Medulla oblongata (tissue), 1 donor: ENCODE data around the gene CD38.

Source experiments
- DNase-seq: peaks from one replicate; pipeline ENCODE4 v3.0.0-alpha.2; 2015; ENCODE audit errors: extremely low spot score

Gene CD38

DNA sequence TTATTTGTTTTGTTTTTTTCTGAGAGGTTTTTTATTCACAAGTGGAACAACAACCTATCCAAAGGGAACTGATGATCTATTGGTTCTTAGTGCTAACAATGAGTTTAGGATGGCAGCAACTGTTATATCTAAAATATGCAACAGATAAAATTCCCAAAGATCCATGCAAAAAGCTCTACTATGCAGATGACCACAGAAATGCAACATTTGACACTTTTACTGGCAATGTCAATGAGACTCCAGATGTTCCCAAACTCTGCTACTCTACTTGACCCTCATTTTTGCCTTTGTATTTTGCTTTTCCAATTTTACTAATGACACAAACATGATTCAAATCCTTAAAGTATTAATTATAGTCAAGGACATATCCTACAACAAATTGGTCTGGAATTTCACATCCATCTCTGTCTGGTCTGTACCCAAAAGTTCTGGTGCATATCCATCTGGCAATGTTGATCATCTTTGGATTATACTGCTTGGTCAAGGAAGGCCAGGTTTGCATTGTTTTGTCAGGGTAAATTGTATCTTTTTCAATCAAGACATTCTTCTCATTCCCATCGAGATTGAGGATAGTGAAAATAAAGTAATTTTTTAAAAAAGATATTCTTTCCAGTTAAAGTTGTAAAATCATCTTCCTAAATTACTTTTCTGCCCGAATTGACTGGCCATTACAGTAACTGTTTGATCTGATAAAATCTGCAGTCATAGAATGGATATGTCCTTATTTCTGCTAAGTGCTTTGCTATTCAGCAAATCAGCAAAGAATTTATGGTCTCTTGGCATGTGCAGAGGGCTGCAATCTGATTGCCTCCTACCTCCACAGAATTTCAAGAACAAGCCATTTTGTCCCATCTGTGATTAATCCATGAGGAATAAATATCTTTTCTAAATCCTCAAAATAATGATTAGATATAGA lies 86.8 kb downstream of the CD38 start:
- no peak for DNase-seq

DNA sequence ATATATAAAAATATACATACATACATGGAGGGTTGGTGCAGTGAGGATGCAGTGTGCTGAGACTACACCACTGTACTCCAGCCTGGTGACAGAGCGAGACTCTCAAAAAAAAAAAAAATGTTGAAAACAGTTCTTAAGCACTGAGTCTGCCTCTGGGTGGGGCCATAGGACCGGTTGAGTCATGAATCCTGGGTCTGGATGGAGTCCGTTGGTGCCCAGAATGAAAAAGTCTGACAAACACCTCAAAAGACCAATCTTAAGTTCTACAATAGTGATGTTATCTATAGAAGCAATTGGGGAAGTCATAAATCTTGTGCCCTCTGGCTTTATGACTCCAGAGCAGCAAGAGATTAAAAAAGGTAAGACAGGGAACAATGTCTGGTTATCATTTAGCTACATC lies 90.0 kb downstream of the CD38 start:
- DNase-seq, result no peak

DNA sequence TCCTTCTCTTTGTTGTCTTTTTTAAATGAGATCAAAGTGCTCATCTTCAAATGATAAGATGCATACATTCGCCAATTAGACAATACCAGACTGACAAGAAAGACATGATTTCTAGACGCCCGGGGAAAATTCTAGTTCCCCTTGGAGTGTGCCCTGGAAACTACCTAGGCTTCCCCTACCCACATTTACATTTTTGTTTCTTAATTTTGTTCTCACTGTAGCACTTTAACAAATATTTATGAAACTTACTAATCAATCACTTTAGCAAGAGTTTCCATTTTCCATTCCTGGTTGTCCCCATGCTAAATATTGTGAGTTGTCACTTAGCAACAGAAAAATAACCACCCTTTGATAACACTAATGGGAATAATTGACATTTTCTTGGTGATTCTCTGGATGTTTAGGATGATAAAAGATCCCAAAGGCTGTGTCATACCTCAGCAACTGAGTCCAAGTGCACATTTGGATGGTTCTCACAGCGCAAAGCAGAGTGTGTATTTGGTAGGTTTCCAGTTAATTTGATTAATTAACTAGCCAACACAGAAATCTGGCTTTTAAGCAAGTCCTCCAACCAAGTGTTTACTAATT lies 90.8 kb downstream of the CD38 start:
- no peak for DNase-seq

DNA sequence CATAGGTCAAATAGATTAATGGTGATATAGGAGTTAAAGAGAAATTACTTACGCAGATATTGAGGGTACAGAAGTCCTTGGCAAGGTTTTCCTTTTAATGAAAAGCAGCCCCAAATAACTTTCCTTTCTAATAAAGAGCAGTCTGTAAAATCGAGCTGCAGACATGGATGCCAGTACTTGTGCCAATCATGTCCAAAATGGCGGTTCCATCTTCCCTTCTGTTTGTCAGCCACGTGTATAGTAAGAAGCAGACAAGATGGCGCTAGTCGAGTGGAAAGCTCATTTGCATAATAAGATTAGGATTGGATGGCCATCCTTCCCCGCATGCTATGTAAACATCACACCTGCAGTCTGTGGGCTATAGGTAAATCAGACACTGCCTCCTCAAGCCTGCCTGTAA lies 92.0 kb downstream of the CD38 start:
- DNase-seq, result no peak

DNA sequence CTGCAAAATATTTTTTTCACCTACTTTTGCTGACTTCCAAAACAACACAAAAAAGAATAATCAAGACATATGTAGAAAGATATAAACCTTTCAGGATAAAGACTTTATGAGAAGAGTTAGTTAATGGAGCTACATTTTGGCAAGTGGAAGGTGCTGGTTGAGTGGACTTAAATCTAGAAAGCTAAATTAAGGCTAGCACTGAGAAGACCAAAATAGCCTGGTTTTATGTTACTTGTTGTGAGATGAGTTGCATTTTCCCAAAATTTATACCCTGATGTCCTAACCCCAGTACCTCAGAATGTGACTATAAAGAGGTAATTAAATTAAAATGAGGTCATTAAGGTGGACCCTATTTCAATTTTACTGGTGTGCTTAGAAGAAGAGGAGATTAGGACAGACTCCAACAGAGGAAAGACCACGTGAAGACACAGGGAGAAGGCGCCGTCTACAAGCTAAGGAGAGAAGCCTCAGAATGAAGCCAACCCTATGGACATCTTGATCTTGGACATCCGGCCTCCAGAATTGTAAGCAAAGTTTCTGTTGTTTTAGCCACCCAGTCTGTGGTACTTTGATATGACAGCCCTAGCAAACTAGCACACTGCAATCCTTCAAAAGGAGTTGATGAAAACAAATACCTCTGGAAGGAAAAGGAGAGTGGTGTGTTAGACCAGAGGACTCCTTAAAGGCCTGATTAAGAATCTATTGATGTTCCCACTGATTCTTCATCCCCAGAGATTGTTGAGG lies 93.0 kb downstream of the CD38 start:
- no peak for DNase-seq

DNA sequence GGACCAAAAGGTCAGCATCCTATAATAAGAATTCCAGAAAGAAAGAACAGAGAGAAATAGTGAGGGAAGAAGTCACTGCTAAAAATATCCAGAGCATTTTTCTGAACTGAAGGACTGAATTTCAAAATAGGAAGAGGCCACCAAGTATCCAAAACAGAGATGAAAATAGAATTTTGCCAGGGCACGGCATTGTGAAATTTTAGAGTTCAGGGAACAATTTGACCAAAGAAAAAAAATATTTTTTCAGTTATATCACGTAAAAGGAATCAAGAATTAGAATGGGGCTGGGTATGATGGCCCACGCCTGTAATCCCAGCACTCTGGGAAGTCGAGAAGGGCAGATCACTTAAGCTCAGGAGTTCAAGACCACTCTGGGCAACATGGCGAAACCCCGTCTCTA lies 95.0 kb downstream of the CD38 start:
- DNase-seq, result no peak

DNA sequence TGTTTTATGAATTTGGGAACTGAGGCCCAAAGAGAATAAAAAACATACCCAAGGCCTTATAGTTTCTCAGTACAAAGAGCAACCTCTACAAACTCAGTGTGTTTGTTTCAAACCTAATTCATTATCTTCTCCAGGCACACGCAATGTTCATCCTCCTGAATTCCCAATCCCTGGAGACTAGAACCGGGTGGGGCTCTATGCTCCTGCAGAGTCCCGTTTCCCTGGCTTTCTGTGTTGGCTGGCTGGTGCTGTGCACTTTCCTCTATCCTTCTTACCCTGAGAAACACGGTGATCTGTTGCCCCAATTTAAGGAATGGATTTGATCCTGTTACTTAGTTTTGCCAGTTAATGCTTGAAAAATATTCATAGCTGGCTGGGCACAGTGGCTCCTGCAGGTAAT lies 96.5 kb downstream of the CD38 start:
- no peak for DNase-seq

DNA sequence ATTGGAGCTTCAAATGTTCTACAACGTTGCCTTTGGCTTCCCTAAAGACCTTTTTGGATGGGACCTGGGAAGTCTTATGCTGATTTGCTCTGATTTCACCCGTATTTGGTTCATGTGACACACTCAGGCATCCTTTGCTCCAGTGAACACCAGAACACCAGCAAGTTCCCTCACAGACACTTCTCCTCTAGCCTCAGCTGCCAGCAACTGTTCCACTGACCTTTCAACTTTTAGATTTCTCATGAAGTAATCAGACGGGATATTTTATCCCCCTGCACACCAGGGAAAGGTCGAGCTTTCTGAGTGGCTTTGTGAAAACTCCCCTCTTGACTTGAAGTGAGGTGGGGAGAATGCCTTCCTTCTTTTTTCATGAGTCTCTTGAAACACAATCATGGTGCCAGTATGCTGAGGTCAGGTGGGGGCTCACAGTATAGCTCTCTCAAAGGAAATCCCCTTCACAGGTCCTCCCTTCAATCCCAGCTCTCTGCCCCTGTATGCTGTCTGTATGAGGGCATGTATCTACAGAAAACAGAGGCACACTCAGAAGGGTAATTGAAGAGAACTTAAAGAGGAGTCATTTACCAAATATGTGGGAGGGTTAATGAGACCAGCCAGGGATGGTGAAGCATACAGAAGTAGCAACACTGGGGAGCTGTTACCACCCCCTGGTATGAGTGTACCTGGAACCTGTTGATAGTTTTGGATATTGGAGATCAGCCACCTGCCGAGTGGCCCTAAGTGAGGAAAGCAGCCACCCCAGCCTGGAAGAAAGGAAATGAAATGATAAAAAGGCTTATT lies 97.7 kb downstream of the CD38 start:
- no peak for DNase-seq

DNA sequence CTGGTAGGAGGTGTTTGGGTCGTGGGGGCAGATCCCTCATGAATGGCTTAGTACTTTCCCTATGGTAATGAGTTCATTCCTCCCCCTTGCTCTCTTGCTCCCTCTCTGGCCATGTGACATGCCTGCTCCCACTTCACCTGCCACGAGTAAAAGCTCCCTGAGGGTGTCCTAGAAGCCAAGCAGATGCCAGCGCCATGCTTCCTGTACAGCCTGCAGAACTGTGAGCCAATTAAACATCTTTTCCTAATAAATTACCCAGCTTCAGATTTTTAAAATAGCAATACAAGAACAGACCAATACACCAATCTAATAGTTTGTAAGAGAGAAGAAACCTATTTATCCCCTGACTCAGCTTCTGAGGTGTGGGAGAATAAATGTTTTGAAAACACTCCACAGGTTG lies 99.9 kb downstream of the CD38 start:
- no peak for DNase-seq

DNA sequence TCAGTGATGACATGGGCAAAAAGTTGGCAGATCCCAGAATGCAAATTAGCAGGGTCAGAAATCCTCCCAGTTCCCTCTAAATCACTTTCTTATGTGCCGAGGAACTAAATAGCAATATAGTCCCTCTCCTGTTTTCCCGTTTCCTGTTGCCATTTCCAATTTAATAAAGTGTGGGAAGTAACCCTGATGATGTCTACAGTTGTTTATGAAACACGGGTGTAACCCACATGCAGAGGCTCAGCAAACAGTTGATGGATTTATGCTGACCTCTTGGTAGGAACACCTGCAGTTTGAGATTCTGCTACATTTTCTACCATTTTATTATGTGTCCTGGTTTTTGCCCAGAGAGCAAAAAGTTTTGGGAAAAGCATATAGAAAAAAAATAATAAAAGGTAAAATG lies 103.7 kb downstream of the CD38 start:
- no peak for DNase-seq

DNA sequence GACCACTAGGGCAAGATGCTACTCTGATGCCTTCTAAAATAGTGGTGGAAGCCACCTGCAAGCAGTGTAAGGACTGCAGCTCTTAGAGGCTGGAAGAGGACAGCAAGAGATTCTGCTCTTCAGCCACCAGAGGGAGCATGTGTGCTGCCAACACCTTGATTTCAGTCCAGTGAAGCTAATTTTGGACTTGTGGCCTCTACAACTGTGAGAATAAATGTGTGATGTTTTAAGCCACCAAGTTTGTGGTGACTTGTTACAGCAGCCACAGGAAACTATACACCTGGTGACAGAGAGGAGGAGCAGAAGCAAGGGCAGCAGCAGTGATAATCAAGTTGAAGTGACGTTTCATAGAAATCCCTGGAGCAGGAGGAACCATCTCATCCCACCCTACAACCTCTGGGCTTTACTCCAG lies 104.6 kb downstream of the CD38 start:
- peak; percentile 83 for DNase-seq

DNA sequence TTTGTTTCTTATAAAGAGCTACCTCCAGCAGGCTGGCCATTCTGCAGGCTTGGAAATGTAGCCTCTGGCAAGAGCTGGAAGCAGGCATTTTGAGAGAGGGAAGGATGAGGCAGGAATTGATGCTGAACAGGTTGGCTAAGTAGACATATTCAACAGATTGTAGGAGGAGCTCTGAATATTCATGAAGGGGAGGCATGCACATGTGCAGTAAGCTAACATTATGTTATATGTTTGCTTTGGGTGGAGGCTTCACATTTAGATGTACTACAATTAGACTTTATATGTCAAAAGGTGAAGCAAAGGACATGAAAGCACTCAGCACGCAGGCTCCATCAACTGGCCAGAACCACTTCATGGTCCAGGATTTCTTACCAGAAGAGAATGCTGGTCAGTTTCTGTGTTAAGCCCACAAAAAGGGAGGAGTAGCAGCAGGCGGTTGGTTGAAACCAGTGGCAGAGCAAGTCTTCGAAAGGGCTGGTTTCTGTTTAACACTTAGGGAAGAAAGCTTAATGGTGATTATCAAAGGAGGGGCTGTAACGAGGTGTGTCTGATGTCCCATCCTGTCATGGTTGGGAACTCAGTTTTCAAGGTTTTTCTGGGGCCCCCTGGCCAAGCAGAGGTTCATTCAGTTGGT lies 105.6 kb downstream of the CD38 start:
- no peak for DNase-seq

DNA sequence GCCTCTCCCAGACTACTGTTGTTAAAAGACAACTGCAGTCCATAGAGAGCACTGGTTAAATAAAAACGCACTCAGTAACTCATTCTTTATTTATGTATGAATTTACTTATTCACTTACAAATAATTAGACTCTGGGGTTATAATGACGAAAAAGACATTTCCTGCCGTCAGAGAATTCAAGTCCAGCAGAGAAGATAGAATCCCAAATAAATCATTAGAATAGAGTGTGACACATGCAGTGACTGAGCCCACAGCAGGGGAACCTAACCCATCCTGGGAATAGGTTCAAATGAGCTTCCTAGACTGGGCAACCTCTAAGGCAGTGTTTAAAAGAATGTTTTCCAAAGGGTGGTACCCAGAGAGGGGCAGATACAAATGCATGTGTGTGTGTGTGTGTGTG lies 106.5 kb downstream of the CD38 start:
- peak; percentile 16 for DNase-seq

DNA sequence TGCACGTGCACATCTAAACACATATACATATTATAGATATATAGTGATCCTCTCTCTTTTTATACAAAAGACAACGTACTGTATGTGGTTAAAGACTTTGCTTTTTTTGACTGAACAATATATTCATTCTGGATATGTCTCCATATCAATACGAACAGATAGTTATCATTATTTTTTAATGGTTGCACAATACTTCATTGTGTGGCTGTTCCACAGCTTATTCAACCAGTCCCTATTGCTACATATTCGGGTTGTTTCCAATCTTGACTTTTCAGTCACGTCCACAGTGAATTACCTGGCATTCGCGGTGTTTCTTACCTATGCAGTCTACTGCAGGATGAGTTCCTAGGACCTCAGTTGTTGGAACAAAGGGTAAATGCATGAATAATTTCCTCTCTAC lies 107.3 kb downstream of the CD38 start:
- DNase-seq, result no peak

DNA sequence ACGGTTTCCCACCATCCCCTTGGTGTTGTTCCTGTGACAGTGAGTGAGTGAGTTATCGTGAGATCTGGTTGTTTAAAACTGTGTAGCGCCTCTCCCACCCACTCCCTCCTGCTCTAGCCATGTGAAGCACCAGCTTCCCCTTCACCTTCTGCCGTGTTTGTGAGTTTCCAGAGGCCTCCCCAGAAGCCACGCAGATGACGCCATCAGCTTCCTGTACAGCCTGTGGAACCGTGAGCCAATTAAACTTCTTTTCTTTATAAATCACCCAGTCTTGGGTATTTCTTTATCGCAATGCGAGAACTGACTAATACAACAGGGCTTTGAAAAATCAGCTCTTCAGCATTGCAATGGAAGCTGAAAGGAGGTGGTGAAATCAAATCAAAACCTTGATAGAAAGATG lies 110.4 kb downstream of the CD38 start:
- DNase-seq, result no peak

DNA sequence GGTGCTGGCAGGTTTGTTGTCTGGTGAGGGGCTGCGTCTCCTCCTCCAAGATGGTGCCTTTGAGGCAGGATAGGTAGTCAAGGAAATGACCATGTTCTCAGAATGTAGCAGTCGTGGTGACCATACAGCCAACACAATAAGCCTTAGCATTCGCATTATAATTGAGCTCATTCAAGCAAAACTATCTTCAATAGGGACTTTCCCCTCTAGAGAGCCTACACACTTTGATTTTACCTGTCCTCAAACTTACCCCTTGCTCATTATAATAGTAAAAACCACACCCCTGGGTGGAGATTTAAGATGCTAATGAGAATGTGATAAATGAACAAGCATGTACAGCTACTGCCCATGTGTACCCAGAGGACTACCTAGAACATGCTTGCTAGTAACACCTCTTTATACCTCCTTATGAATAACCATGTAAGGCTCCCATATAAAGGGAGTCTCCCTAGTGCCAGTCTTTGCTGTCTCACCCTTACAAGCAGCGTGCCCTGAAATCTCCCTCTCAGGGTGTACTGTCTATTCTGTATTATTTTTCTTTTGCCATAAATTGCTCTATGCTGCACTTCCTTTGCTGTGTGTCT lies 112.2 kb downstream of the CD38 start:
- no peak for DNase-seq

DNA sequence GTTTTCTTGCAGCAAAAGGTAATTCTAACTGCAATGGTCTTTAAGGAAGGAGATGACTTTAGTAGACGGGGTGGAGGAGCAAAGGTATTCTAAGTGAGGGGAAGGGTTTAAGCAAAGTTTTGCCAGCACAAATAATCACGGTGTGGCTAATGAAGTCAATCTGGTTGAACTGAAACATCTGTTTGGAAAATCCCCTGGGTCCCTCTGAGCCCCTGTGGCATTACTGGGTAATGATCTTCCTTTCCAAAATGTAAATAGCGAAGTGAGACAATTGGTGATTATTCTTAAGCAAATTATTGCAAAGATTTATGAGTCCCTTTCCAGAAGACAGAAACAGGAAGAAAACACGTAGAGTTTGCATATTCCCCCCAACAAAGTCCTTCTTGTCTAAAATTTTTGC lies 113.2 kb downstream of the CD38 start:
- no peak for DNase-seq

DNA sequence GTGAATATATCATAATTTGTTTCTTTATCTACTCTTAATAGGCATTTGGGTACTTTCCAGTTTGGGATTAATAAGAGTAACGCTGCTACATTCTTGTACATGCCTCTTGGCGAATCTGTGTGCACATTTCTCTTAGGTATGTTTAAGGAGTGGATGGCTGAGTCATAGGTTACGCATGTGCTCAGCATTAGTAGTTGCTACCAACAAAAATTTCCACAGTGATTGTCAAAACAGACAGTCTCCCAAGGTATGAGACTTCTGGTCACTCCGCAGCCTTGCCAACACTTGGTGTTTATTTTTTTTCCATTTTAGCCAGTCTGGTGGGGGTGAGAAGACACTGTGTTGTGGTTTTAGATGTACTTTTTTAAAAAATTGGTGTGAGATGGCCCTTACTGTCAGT lies 115.8 kb downstream of the CD38 start:
- DNase-seq, result no peak

DNA sequence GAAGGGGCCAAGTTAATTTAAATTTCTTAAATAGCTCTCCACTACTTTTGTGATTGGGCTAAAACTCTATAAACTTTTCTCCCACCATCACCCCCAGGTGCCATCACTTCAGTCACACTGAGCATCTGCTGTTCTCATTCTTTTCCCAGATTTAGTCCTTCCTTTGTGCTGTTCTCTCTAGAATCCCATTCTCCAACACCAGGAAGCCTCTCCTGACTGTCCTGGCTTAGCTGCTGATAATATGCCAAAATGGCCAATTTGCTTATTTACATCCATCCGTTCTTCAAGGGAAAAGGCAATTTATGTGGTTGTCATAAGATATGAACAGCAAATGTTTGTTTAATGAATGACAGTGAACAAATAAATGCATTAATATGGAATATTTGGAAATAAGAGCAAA lies 116.3 kb downstream of the CD38 start:
- DNase-seq, result no peak

DNA sequence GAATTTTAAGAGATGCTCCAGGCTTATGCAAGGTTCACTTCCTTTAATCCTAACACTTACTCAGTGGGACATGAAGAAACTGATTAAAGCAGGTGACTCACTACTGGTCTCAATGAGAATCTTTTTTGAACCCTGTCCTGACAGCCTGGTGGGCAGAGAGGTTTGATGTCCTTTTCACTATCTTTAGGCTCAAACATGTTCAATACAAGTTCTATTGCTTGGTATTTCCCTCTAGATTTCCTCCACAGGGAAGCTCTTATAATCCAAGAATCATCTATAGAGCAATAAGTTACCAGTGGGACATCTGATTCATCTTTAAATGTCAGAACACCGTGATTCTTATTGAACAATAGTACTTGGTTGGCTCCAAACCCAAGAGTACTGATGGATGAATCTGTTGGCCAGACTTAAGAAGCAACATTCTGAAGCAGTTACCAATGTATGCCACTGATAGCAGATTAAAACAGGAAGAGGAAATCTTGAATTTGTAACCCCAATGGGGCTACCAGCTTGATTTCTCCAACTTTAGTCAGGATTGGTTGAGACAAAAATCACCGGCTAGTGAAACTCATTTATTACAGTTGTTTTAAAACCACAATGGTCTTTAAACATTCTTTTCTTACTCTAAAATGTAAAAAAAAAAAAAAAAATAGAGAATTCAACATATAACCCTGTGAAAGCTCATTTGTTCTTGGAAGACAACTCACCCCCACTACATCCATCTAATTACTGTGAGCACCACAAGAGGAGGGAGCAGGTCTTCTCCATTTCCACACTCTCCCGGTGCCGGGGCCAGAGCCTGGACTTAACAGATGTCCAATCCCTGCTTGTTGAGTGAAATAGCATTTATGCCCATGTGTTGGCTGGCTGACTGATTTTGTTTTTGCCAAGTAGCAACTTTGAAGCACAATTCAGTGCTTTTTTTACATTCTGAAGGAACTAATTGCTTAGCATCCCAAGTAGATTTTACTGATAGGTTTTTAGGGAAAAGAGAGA lies 117.1 kb downstream of the CD38 start:
- DNase-seq, result no peak
